Urinary bladder (tissue), 4 donors: ENCODE data around the gene ADCY3. TPM values are rescaled to one million over a fixed set of nuclear protein-coding genes. Genes with fewer than 3 reads are reported as not detected.

Experiments used
- DNase-seq: peaks from one replicate; pipeline ENCODE4 v3.0.0-alpha.2; 2015; ENCODE audit errors: extremely low spot score
- H3K27ac ChIP-seq: one replicate; pipeline ENCODE4 v1.5.1; 2013; ENCODE audit warnings: low read depth, mild to moderate bottlenecking, moderate library complexity
- H3K36me3 ChIP-seq: one replicate; pipeline ENCODE4 v1.6.1; 2013; ENCODE audit warnings: mild to moderate bottlenecking, moderate library complexity; ENCODE audit not compliant: insufficient read depth
- H3K4me1 ChIP-seq: one replicate; pipeline ENCODE4 v1.6.1; 2013; ENCODE audit warnings: mild to moderate bottlenecking, moderate library complexity; ENCODE audit not compliant: insufficient read depth
- H3K4me3 ChIP-seq: one replicate; pipeline ENCODE4 v1.5.1; 2013; ENCODE audit warnings: low read depth, low read length
- WGBS: extraction: QIAGEN DNeasy Blood & Tissue Kit; methylation state at CpG from one replicate; pipeline ENCODE4 v1.1.7; 2013; 5-methylcytosine and 5-hydroxymethylcytosine counted together
- polyA plus RNA-seq: library from polyadenylated mRNA; stranded (reverse); fragments of 200-250 nt; gene quantifications from one replicate; pipeline ENCODE4 v1.2.3, GENCODE V29; 2013
- total RNA-seq: library from RNA; depleted of rRNA; stranded (reverse); fragments of >200 nt; gene quantifications from one replicate; pipeline ENCODE4 v1.2.3, GENCODE V29; 2014
- donor health status: healthy with polysubstance abuse.
- donor health status: healthy.

The ADCY3 gene
- total and polyA plus RNA-seq, 2 donors = 28.3 to 65.2 TPM

DNA sequence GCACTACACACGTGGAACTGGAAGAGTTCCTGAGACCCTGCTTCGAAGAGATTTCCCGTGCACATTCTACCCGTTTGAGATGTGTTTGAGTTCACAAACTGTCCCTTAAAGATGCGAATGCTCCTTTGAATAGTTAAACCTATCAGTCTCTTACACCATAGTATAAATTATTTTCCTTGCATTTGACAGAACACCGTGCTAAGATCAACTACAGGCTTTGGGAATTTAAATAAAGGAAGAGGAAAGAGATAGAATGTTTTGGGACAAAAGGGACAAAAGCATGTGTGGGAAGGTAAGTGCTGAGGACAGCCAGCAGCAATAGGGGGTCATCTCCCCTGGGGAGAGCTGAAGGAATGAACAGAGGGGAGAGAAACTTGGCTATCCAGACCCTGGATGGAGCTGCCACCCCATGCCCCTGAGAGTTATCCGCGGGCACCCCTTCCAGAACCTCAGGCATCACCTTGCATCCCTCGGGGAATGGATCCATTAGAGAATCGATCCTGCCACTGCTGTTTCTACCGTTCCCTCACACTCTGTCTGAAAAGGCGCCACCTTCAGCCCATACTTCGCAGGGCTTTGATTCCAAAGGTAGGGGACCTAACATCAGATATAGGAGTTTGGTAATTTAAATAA is 888 bp upstream of the ADCY3 start:
- Histone ChIP-seq H3K27ac (no peak overlapping the region), H3K36me3 (no peaks in the 10 kb centered on the region), H3K4me3 (peak overlapping the region; percentile 90), H3K4me1 (no peaks in the 10 kb centered on the region)
- no peak for DNase-seq
- 36% methylated on average over 13 of the region's 13 CpGs for WGBS

DNA sequence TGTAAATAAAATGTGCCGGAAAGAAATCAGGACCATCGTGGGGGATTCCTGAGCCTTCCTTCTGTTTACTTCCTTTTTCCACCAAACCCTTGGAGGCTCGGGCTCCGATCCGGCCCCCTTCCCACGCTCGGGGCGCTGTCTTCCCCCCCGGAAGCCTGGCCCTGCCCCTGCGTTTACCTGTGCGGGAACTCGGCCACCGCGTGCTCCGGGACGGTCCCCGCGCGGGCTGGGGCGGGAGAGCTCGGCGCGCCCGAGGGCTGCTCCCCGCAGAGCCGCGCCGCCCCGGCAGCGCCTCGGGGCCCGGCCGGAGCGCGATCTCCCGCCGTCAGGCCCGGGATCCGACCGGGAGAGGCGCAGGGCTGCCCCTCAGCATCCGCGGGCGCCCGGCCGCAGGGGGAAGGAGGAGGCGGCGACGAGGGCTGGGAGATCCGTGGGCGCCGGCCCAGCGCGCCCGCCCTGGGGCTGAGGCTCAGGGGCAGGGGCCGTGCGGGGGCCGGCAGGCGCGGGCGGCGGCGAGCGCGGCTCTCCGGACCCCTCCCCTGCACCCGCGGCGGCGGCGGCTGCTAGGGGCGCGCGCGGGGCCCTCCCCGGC is 435 bp downstream of the ADCY3 start:
- Histone ChIP-seq H3K4me3 (peak overlapping the region; percentile 90), H3K4me1 (no peaks in the 10 kb centered on the region), H3K36me3 (no peaks in the 10 kb centered on the region), H3K27ac (peak overlapping the region; percentile 4)
- DNase-seq = no peak
- WGBS = under 1% methylated on average over 69 of the region's 76 CpGs

DNA sequence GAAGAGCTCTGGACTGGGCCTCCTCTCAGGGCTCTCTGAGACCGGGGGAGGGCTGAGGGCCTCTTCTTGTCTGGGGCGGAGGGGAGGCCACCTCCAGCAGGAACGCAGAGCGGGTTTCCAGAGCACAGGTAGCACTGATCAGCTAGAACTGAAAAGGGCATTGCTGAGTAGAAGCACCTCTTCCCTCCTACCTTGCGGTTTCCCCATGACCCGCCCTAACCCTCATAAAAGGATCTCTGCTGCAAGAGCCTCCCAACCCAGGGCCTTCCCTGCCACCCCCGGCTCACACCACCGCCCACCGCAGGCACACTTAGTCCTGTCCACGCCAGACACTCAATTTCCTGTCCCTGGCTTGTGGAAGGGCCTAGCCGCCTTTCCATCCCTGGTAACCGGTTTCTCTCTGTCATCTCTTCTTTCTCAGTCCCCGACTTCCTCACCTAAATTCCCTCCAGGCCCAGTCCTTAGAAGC is 966 bp downstream of the ADCY3 start:
- no peak for DNase-seq
- H3K27ac ChIP-seq = no peak overlapping the region
- peak overlapping the region; percentile 90 for H3K4me3 ChIP-seq
- WGBS = 43% methylated on average over 13 of the region's 13 CpGs
- H3K36me3 ChIP-seq = no peaks in the 10 kb centered on the region
- H3K4me1 ChIP-seq = no peaks in the 10 kb centered on the region

DNA sequence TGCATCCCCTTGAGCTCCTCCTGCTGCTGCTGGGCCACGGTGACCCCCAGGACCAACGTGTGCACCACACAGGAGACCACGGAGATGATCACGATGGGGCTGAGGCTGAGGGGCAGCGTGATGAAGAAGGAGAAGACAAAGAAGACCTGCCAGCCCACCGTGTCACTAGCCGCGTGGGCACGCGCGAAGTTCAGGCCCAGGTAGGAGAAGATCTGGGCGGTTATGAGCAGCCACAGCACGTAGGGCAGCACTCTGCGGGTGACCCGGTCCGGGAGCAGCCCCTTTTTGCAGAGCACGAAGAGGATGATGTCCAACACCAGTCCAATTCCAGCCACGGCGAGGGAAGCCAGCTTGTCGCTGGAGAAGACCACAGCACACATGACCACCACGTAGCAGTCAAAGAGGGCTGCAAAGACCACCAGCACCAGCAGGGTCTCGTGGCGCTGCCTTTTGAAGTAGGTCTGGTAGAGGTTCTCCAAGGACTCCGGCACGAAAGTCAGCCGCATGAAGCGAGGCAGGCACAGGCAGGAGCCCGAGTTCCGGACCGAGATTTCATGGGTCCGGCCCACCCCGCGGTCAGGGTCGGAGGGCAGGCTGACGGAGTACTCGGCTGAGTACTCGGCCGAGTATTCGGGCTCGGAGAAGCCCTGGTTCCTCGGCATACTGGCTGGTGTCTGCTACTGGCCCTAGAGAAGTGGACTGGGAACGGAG is 1.6 kb downstream of the ADCY3 start:
- Histone ChIP-seq H3K4me1 (no peaks in the 10 kb centered on the region), H3K27ac (no peak overlapping the region), H3K4me3 (peak overlapping the region; percentile 90), H3K36me3 (no peaks in the 10 kb centered on the region)
- DNase-seq = no peak
- WGBS = 90% methylated on average over 42 of the region's 42 CpGs

DNA sequence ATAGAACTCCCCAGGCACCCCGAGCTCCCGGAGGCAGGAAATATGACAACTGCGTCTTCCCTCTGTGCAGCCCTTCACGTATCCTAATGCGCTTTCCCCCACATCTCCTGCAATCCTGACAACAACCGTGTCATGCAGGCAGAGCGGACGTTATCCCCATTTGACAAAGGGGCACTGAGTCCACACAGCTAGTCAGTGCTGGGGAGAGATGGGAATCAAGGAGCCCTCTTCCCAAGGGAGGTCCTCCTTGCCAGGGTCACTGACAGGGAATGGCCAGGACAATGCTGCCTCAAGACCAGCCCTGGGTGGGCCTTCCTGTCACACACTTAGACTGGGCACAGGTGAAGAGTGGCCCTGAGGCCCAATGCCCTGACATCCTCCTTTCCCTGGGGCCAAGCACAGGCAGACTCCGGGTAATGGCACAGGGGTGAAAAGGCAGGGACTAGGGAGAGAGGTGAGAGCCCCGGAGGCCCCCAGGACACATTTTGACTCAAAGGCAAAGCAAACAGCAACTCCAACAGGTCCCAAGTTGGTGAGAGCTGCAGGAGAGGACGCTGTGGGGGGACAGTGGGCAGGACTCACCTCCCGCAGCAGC is 2.2 kb downstream of the ADCY3 start:
- Histone ChIP-seq H3K4me3 (peak overlapping the region; percentile 90), H3K27ac (no peak overlapping the region), H3K4me1 (no peaks in the 10 kb centered on the region), H3K36me3 (no peaks in the 10 kb centered on the region)
- no peak for DNase-seq
- 90% methylated on average over 12 of the region's 12 CpGs for WGBS

DNA sequence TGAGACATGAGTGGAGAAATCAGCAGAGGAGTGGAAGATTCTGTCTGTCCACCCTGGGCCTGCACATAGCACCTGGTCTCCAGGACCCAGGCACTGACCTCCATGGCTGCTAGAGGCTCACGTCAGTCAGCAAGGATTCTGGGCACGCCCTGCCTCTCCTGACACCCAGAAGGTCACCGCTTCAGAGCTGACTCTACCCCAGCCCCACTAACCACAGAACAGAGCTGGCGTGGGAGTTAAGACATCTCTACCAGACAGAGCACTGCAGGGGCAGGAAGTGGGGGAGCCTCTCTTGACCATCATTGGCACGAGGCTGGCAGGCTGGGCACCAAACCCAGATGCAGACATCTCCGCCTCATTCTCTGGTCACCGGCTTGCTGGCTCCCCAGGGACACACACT is 3.0 kb downstream of the ADCY3 start:
- no peak overlapping the region for H3K4me3 ChIP-seq
- H3K4me1 ChIP-seq = no peaks in the 10 kb centered on the region
- no peaks in the 10 kb centered on the region for H3K36me3 ChIP-seq
- H3K27ac ChIP-seq = no peak overlapping the region
- WGBS = 78% methylated on average over 7 of the region's 7 CpGs
- DNase-seq = no peak

DNA sequence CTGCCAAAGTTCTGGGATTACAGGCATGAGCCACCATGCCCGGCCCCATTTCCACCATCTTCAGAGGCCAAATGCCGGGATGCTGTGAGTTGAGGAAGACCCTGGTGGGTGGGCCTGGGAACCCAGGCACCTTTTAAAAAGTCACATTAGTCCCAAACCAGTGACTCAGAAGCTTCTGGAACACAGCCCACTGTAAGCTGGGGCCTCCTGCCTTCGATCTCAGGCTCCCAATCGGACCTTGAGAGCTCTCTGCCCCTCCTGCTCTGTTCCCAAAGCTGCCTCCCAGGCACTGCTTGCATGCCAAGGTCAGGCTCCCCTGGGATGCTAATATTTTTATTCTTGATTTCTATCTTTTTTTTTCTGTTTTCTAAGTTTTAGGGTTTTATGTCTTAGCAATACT is 4.2 kb downstream of the ADCY3 start:
- 77% methylated on average over 4 of the region's 4 CpGs for WGBS
- H3K27ac ChIP-seq = no peak overlapping the region

DNA sequence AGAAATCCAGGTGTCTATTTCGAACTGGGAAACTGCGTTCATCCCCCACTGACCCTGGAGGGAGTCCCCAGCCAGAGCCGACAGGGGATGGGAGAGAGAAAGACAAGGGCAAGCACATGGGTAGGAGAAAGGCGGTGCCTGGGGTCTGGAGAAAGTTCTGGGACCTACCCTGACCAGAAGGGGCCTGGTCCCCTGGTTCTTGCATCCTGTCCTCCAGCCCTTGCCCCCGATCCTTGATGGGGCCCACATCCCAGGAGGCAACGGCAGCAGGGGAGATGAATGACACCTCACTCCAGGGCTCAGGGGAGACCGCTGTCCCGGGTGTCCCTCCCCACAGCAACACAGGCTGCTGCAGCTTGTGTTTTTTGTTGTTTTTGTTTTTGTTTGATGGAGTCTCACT is 4.9 kb downstream of the ADCY3 start:
- 89% methylated on average over 8 of the region's 8 CpGs for WGBS

More for the DNA sequence above, 4.2 kb downstream of the ADCY3 start:
- Histone ChIP-seq H3K36me3 (no peaks in the 10 kb centered on the region), H3K4me1 (no peaks in the 10 kb centered on the region), H3K4me3 (no peak overlapping the region)
- DNase-seq = no peak

DNA sequence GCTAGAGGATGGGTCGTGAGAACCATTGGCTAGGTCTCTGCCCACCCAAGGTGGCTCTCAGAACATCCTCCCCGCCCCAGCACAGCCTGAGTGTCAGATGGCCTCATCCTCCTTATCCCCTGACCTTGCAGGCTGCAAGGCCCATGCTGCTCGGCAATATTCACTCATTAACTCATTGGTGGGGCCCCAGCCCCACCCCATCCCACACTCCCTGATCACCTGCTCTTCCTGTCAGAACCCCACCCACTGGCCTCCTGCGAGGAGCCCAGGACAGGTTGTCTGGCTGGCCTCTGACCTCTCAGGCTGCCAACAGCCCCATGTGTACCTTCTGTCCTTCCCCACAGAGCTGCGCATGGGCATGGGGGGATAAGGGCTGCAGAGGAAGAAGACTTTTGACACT is 5.3 kb downstream of the ADCY3 start:
- no peak for DNase-seq
- Histone ChIP-seq H3K4me3 (no peak overlapping the region), H3K4me1 (no peaks in the 10 kb centered on the region), H3K36me3 (no peaks in the 10 kb centered on the region), H3K27ac (no peak overlapping the region)
- 86% methylated on average over 5 of the region's 5 CpGs for WGBS

More for the DNA sequence above, 4.9 kb downstream of the ADCY3 start:
- H3K4me1 ChIP-seq = no peaks in the 10 kb centered on the region
- no peak for DNase-seq
- no peak overlapping the region for H3K27ac ChIP-seq
- H3K36me3 ChIP-seq = no peaks in the 10 kb centered on the region
- no peak overlapping the region for H3K4me3 ChIP-seq

DNA sequence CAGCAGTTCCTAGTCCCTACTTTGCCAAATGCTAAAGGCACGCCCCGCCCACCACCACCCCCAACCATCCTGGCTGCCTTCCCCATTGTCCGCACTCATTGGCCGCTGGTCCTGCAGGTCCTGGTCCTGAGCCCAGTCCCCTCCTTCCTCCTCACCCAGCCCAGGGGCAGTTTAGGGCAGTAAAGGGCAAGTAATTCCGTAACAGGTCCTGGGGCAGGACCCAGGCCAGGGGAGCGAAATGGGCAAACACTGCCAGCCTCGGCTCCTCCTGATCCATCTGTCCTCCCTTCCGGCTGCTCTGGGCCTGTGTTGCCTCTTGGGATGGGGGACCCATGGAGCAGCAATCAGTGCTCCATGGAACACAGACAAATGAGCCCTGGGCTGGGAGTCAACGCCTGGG is 6.1 kb downstream of the ADCY3 start:
- Histone ChIP-seq H3K36me3 (no peaks in the 10 kb centered on the region), H3K4me3 (no peak overlapping the region), H3K4me1 (no peaks in the 10 kb centered on the region), H3K27ac (no peak overlapping the region)
- DNase-seq = no peak
- 90% methylated on average over 9 of the region's 9 CpGs for WGBS

DNA sequence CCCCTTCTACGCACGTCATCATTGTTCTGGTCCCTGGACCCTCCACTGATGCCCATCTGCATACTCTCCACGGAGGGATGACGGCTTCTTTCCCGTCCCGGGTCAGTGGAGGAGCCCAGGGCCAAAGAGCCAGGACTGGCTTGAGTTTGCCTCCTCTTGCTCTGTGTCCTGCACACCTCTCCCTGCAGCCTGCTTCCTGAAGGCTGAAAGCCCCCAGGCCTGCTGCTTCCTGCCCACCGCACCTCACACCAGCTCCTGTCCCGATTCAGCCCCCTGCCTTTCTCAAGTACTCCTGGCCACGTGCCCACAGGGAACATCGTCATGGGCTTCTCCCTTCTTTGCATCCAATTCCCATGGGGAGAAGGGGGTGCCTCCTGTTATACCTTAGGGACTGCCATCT is 7.1 kb downstream of the ADCY3 start:
- WGBS = 76% methylated on average over 10 of the region's 10 CpGs
- Histone ChIP-seq H3K36me3 (no peaks in the 10 kb centered on the region), H3K4me3 (no peak overlapping the region), H3K4me1 (no peaks in the 10 kb centered on the region), H3K27ac (no peak overlapping the region)
- no peak for DNase-seq

DNA sequence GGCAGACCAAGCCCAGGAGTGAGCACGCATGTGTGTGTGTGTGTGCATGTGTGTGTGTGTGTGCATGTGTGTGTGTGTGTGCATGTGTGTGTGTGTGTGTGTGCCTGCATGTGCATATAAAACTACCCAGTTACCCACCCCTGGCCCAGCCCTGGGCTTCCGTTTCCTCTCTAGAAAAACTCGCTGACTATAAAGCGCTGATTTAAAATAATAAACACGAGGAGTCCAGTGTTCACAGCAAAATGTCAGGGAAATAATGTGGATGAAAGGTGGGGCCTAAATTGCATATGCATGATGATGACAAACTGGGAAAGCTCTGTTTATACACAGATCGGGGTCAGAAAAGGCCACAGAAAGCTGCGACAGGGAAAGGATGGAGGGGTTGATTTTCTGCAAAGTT is 7.5 kb downstream of the ADCY3 start:
- Histone ChIP-seq H3K36me3 (no peaks in the 10 kb centered on the region), H3K27ac (no peak overlapping the region), H3K4me1 (no peaks in the 10 kb centered on the region), H3K4me3 (no peak overlapping the region)
- WGBS = 78% methylated on average over 7 of the region's 7 CpGs
- DNase-seq = no peak

DNA sequence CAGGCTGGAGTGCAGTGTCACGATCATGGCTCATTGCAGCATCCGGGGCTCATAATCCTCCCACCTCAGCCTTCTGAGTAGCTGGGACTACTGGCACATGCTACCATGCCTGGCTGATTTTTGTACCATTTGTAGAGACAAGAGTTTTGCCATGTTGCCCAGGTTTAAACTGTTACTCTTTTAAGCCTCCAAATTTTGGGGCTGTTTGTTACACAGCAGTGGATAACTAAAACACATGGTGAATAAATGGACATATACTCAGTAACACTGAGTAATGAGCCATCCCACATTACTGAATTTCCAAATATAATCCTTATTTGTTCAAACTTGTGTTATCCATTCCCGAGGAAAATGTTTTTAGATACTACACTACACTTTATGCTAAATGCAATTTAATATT is 9.8 kb downstream of the ADCY3 start:
- no peak overlapping the region for H3K27ac ChIP-seq
- no peak for DNase-seq
- no peak overlapping the region for H3K4me3 ChIP-seq
- H3K36me3 ChIP-seq = no peaks in the 10 kb centered on the region
- 98% methylated on average over 3 of the region's 3 CpGs for WGBS
- H3K4me1 ChIP-seq = no peaks in the 10 kb centered on the region
